22Rv1 (cell line): ENCODE data around the gene CD46.

Experiments used
- CTCF ChIP-seq: fragments of 450-650 bp; IDR thresholded peaks from 2 replicates; pipeline ENCODE4 v1.5.1; 2017; ENCODE audit warnings: mild to moderate bottlenecking
- ZFX ChIP-seq: fragments of 450-650 bp; IDR thresholded peaks from 2 replicates; pipeline ENCODE4 v1.6.1; 2017; ENCODE audit warnings: antibody characterized with exemption, borderline replicate concordance

- no peak for TF ChIP-seq CTCF
- TF ChIP-seq ZFX, result no peak
Observed at GRCh38 chr1:207763972-207764371, 12.1 kb downstream of the CD46 start.
